WTC11 (cell line): ENCODE data around the gene KAT8. TPM values are rescaled to one million over a fixed set of nuclear protein-coding genes. Genes with fewer than 3 reads are reported as not detected.

Source experiments
- ATAC-seq: fragments of 200-7000 bp; cut with Tn5 transposase; 2 replicates; pipeline ENCODE4 v1.10.0; 2021; ENCODE audit warnings: mild to moderate bottlenecking, moderate library complexity
- CTCF ChIA-PET: fragments of 300-600 bp; sonication (Branson Sonifier 250); formaldehyde crosslinking; loops from one replicate; lab custom pipeline; 2021; ENCODE audit warnings: antibody characterized with exemption; lab: Charles Lee
- POLR2A ChIA-PET: fragments of 350-600 bp; sonication (Branson Sonifier 250); formaldehyde crosslinking; loops from one replicate; lab custom pipeline; 2021; ENCODE audit warnings: antibody characterized with exemption; lab: Charles Lee
- DNase-seq: peaks from one replicate; pipeline ENCODE4 v3.0.0; 2021; ENCODE audit warnings: low spot score
- H3K27ac Mint-ChIP-seq: 2 replicates; pipeline ENCODE4 v1.8.0; 2021; ENCODE audit warnings: mixed read lengths
- H3K27me3 Mint-ChIP-seq: 2 replicates; pipeline ENCODE4 v1.8.0; 2021; ENCODE audit warnings: low read depth, mild to moderate bottlenecking, moderate library complexity, mixed read lengths
- H3K36me3 Mint-ChIP-seq: 2 replicates; pipeline ENCODE4 v1.8.0; 2021; ENCODE audit warnings: mixed read lengths
- H3K4me1 Mint-ChIP-seq: 2 replicates; pipeline ENCODE4 v1.8.0; 2022; ENCODE audit warnings: mixed read lengths
- H3K4me3 Mint-ChIP-seq: 2 replicates; pipeline ENCODE4 v1.8.0; 2021; ENCODE audit warnings: mild to moderate bottlenecking, moderate library complexity, mixed read lengths
- H3K9me3 Mint-ChIP-seq: 2 replicates; pipeline ENCODE4 v1.8.0; 2021; ENCODE audit warnings: mixed read lengths
- EMX1 ChIP-seq: fragments of 250-450 bp; sonication (Bioruptor Pico); IDR thresholded peaks from 2 replicates; pipeline ENCODE4 v1.8.0; 2021; ENCODE audit warnings: mild to moderate bottlenecking
- FOXK1 ChIP-seq: sonication (generic); formaldehyde crosslinking; IDR thresholded peaks from 2 replicates; pipeline ENCODE4 v1.8.0; 2022; ENCODE audit warnings: mild to moderate bottlenecking, moderate library complexity, missing genetic modification reagents
- FOXP1 ChIP-seq: sonication (generic); formaldehyde crosslinking; IDR thresholded peaks from 2 replicates; pipeline ENCODE4 v1.8.0; 2022; ENCODE audit warnings: missing genetic modification reagents, mild to moderate bottlenecking, moderate library complexity, borderline replicate concordance
- GABPB1 ChIP-seq: sonication (generic); formaldehyde crosslinking; IDR thresholded peaks from 2 replicates; pipeline ENCODE4 v1.8.1; 2023; ENCODE audit warnings: mild to moderate bottlenecking, missing genetic modification reagents
- GTF2I ChIP-seq: fragments of 250-450 bp; sonication (Bioruptor Pico); conservative IDR thresholded peaks from 2 replicates; pipeline ENCODE4 v1.4.0; 2021; ENCODE audit warnings: mild to moderate bottlenecking
- HMGXB4 ChIP-seq: sonication (generic); formaldehyde crosslinking; IDR thresholded peaks from 2 replicates; pipeline ENCODE4 v1.8.1; 2023; ENCODE audit warnings: mild to moderate bottlenecking, moderate library complexity, missing genetic modification reagents
- MAX ChIP-seq: sonication (generic); formaldehyde crosslinking; IDR thresholded peaks from 2 replicates; pipeline ENCODE4 v1.8.0; 2022; ENCODE audit warnings: mild to moderate bottlenecking, missing genetic modification reagents
- MXD4 ChIP-seq: fragments of 250-450 bp; sonication (Bioruptor Pico); IDR thresholded peaks from 2 replicates; pipeline ENCODE4 v1.8.0; 2021; ENCODE audit warnings: mild to moderate bottlenecking, moderate library complexity, borderline replicate concordance
- MYBL2 ChIP-seq: sonication (generic); formaldehyde crosslinking; IDR thresholded peaks from 2 replicates; pipeline ENCODE4 v1.8.1; 2023; ENCODE audit warnings: mild to moderate bottlenecking, moderate library complexity, missing genetic modification reagents
- NFE2L1 ChIP-seq: sonication (generic); formaldehyde crosslinking; IDR thresholded peaks from 2 replicates; pipeline ENCODE4 v1.8.1; 2023; ENCODE audit warnings: missing genetic modification reagents
- PRDM15 ChIP-seq: sonication (generic); formaldehyde crosslinking; IDR thresholded peaks from 2 replicates; pipeline ENCODE4 v1.8.0; 2022; ENCODE audit warnings: missing genetic modification reagents
- PRRX2 ChIP-seq: fragments of 250-450 bp; sonication (Bioruptor Pico); IDR thresholded peaks from 2 replicates; pipeline ENCODE4 v1.8.0; 2021; ENCODE audit warnings: mild to moderate bottlenecking
- USF2 ChIP-seq: sonication (generic); formaldehyde crosslinking; IDR thresholded peaks from 2 replicates; pipeline ENCODE4 v1.8.1; 2023; ENCODE audit warnings: mild to moderate bottlenecking, missing genetic modification reagents, moderate library complexity
- ZNF219 ChIP-seq: sonication (generic); formaldehyde crosslinking; IDR thresholded peaks from 2 replicates; pipeline ENCODE4 v1.8.0; 2023; ENCODE audit warnings: missing genetic modification reagents, mild to moderate bottlenecking, borderline replicate concordance
- ZNF532 ChIP-seq: fragments of 250-450 bp; sonication (Bioruptor Pico); IDR thresholded peaks from 2 replicates; pipeline ENCODE4 v1.9.0; 2021; ENCODE audit warnings: mild to moderate bottlenecking, borderline replicate concordance
- total RNA-seq: library from RNA; stranded (reverse); gene quantifications from 3 replicates; pipeline ENCODE4 v1.2.3, GENCODE V29; 2021
- TF ChIP-seq, protein P1 (sequence below): sonication (generic); formaldehyde crosslinking; IDR thresholded peaks from 2 replicates; pipeline ENCODE4 v1.8.0; 2022; ENCODE audit warnings: mild to moderate bottlenecking, missing genetic modification reagents
- TF ChIP-seq, protein P2 (sequence below): fragments of 250-450 bp; sonication (Bioruptor Pico); IDR thresholded peaks from 2 replicates; pipeline ENCODE4 v1.9.0; 2021; ENCODE audit warnings: mild to moderate bottlenecking
- TF ChIP-seq, protein P3 (sequence below): sonication (generic); formaldehyde crosslinking; IDR thresholded peaks from 2 replicates; pipeline ENCODE4 v1.8.1; 2022; ENCODE audit warnings: missing genetic modification reagents, borderline replicate concordance

KAT8 gene
- total RNA-seq, 1 experiment from 2014 or later, result 70.8 TPM

GRCh38 chr16:31134625-31135534 is 17.4 kb downstream of the KAT8 start:
- H3K36me3 Mint-ChIP-seq, result peaks cover 27% of the 10 kb centered on the region
- no peaks in the 10 kb centered on the region for H3K9me3 Mint-ChIP-seq
- ATAC-seq (peak; percentile 56), DNase-seq (peak; percentile 63)
- H3K4me1 Mint-ChIP-seq, result peaks cover 67% of the 10 kb centered on the region
- H3K27me3 Mint-ChIP-seq, result no peaks in the 10 kb centered on the region
- POLR2A ChIA-PET, result interaction anchor here (0.6 to 2.4 kb wide), 10 partner anchors 9 to 319 kb away, joined by 3 to 26 read pairs (median 4); partner anchors contain the start of genes FUS, KAT8, ZNF646 and ZNF668
- peak overlapping the region; percentile 98 for H3K27ac Mint-ChIP-seq
- CTCF ChIA-PET, result interaction anchor here (0.8 to 2.9 kb wide), 11 partner anchors 8 to 321 kb away, joined by 3 to 16 read pairs (median 4); partner anchors contain the start of genes HSD3B7 and KAT8
- peak overlapping the region; percentile 87 for H3K4me3 Mint-ChIP-seq
- TF ChIP-seq, protein P1, sequence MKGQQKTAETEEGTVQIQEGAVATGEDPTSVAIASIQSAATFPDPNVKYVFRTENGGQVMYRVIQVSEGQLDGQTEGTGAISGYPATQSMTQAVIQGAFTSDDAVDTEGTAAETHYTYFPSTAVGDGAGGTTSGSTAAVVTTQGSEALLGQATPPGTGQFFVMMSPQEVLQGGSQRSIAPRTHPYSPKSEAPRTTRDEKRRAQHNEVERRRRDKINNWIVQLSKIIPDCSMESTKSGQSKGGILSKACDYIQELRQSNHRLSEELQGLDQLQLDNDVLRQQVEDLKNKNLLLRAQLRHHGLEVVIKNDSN, result peak; percentile 92
- TF ChIP-seq PRDM15 (CRISPR knock-in tag) (no peak), USF2 (CRISPR knock-in tag) (peak; percentile 90), FOXP1 (CRISPR knock-in tag) (0 out of 2 replicates have a peak, but pooled peaks have one; percentile 9), HMGXB4 (peak; percentile 68; the same call in 1 of the 2 replicates), MAX (peak; percentile 45; the same call in 1 of the 2 replicates), FOXK1 (CRISPR knock-in tag) (no peak), GABPB1 (peak; percentile 70), EMX1 (CRISPR knock-in tag) (0 out of 2 replicates have a peak, but pooled peaks have one; percentile 41), MYBL2 (CRISPR knock-in tag) (no peak), GTF2I (CRISPR knock-in tag) (0 out of 2 replicates have a peak, but pooled peaks have one; percentile 20), ZNF532 (CRISPR knock-in tag) (no peak), ZNF219 (CRISPR knock-in tag) (no peak), NFE2L1 (CRISPR knock-in tag) (peak; percentile 55; the same call in 1 of the 2 replicates), PRRX2 (CRISPR knock-in tag) (no peak), MXD4 (no peak)
- TF ChIP-seq, protein P2, sequence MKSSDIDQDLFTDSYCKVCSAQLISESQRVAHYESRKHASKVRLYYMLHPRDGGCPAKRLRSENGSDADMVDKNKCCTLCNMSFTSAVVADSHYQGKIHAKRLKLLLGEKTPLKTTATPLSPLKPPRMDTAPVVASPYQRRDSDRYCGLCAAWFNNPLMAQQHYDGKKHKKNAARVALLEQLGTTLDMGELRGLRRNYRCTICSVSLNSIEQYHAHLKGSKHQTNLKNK (CRISPR knock-in tag), result 0 out of 2 replicates have a peak, but pooled peaks have one; percentile 11
- TF ChIP-seq, protein P3, sequence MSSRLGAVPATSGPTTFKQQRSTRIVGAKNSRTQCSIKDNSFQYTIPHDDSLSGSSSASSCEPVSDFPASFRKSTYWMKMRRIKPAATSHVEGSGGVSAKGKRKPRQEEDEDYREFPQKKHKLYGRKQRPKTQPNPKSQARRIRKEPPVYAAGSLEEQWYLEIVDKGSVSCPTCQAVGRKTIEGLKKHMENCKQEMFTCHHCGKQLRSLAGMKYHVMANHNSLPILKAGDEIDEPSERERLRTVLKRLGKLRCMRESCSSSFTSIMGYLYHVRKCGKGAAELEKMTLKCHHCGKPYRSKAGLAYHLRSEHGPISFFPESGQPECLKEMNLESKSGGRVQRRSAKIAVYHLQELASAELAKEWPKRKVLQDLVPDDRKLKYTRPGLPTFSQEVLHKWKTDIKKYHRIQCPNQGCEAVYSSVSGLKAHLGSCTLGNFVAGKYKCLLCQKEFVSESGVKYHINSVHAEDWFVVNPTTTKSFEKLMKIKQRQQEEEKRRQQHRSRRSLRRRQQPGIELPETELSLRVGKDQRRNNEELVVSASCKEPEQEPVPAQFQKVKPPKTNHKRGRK (CRISPR knock-in tag), result no peak
